Loucy (cell line): ENCODE measurements around the gene CYGB.

ENCODE experiments used
- CTCF ChIP-seq: fragments of 200-600 bp; sonication (generic); conservative IDR thresholded peaks from 2 replicates; pipeline ENCODE4 v1.5.1; 2014; ENCODE audit warnings: mild to moderate bottlenecking, antibody characterized with exemption, low read length
- EZH2phosphoT487 ChIP-seq: fragments of 200-600 bp; IDR thresholded peaks from 2 replicates; pipeline ENCODE4 v1.6.1; 2018; ENCODE audit warnings: antibody characterized with exemption, mild to moderate bottlenecking, moderate library complexity, borderline replicate concordance

- TF ChIP-seq CTCF: no peak
- no peak for TF ChIP-seq EZH2phosphoT487
Measured at GRCh38 chr17:76561799-76562268, 24.3 kb upstream of the CYGB start.
